Vagina (tissue), 2 donors: ENCODE data around the gene EEF1B2.

Source experiments
- POLR2A ChIP-seq, 2 donors: fragments of 450-650 bp; IDR thresholded peaks; one replicate each; pipeline ENCODE4 v1.6.1; 2017; ENCODE audit warnings: antibody characterized with exemption in 2 of 2, mild to moderate bottlenecking in 2 of 2, moderate library complexity in 2 of 2
- TF ChIP-seq, protein P1 (sequence below), 3 experiments: fragments of 450-650 bp in 2 of 3; fragments of 200-600 bp in 1 of 3; sonication (generic) in 1 of 3; IDR thresholded peaks; one replicate each; pipeline ENCODE4 v1.5.1; 2017 to 2019; ENCODE audit warnings: antibody characterized with exemption in 3 of 3, mild to moderate bottlenecking in 2 of 3, moderate library complexity in 2 of 3

GRCh38 chr2:206208900-206209299 lies 49.2 kb downstream of the EEF1B2 start:
- TF ChIP-seq, protein P1, sequence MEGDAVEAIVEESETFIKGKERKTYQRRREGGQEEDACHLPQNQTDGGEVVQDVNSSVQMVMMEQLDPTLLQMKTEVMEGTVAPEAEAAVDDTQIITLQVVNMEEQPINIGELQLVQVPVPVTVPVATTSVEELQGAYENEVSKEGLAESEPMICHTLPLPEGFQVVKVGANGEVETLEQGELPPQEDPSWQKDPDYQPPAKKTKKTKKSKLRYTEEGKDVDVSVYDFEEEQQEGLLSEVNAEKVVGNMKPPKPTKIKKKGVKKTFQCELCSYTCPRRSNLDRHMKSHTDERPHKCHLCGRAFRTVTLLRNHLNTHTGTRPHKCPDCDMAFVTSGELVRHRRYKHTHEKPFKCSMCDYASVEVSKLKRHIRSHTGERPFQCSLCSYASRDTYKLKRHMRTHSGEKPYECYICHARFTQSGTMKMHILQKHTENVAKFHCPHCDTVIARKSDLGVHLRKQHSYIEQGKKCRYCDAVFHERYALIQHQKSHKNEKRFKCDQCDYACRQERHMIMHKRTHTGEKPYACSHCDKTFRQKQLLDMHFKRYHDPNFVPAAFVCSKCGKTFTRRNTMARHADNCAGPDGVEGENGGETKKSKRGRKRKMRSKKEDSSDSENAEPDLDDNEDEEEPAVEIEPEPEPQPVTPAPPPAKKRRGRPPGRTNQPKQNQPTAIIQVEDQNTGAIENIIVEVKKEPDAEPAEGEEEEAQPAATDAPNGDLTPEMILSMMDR (IDR thresholded peaks at IDR 0.05), result no peak
- TF ChIP-seq POLR2A (IDR thresholded peaks at IDR 0.05), result no peak
